Stimulated activated effector memory CD8-positive, alpha-beta T cell treated with anti-CD3 and anti-CD28 coated beads, Interleukin-12 subunit alpha, Interleukin-12 subunit beta, amount 100 ng/mL, for 72 hours (primary cell): ENCODE results near the gene THSD4.
A peak's percentile ranks its signal among the peaks of the same experiment; 100 is the strongest.
"Not testable (repeated sequence)": the region's sequence is repeated elsewhere in the genome, so short reads cannot be mapped to it uniquely, and the experiment has no call there.

Source experiments
- ATAC-seq: fragments of 150-1000 bp; cut with Tn5 transposase; 2 replicates; pipeline ENCODE4 v1.10.0; 2021
- DNase-seq, 2 donors: peaks; one replicate each; pipeline ENCODE4 v3.0.0; 2021 to 2022; ENCODE audit warnings: low spot score in 2 of 2
- H3K27ac Mint-ChIP-seq: one replicate; pipeline ENCODE4 v1.8.0; 2022; ENCODE audit warnings: mild to moderate bottlenecking, mixed read lengths
- H3K36me3 Mint-ChIP-seq: one replicate; pipeline ENCODE4 v1.8.0; 2022; ENCODE audit warnings: mild to moderate bottlenecking, mixed read lengths
- H3K4me1 Mint-ChIP-seq: one replicate; pipeline ENCODE4 v1.8.0; 2022; ENCODE audit warnings: mixed read lengths
- H3K4me3 Mint-ChIP-seq: one replicate; pipeline ENCODE4 v1.8.0; 2022; ENCODE audit warnings: mild to moderate bottlenecking, mixed read lengths
- H3K9me3 Mint-ChIP-seq: one replicate; pipeline ENCODE4 v1.8.0; 2022; ENCODE audit warnings: mixed read lengths

Gene THSD4

DNA sequence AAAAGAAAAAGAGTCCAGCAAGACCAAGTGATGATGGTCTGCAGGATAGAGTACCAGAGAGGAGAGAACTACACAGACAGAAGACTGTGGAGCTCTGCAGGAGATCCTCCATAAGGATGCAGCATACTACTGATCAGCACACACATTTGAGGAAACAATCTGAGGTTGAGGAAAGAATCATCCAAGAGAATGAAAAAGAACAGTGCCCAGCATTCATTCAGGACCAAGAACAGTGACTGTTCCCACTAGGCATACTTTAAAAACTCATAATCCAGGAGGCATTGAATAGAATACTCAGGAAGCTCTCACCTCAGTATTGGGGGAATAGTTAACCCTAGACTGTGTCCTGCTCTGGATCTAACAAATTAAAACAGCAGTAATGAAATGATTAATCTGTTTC, 54.9 kb downstream of the THSD4 start:
- ATAC-seq (no peak), DNase-seq (no peak)
- Mint-ChIP-seq H3K4me1 (no peaks in the 10 kb centered on the region), H3K27ac (no peak overlapping the region), H3K9me3 (peaks cover 13% of the 10 kb centered on the region), H3K4me3 (no peak overlapping the region), H3K36me3 (no peaks in the 10 kb centered on the region)

DNA sequence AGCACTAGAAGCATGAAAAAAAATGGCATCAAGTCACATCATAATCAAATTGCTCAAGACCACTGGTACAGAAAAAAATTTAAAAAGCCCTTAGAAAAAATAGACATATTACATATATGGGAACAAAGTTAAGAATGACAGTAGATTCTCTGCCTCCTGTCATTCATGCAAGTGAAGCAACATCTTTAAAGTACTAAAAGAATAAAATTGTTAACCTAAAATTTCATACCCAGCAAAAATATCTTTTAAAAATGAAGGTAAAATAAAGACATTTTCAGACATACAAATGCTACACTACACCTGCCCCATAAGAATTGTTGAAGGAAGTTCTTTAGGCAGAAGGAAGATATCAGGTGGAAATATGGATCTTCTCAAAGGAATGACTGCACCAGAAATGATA, 55.9 kb downstream of the THSD4 start:
- no peak overlapping the region for H3K27ac Mint-ChIP-seq

DNA sequence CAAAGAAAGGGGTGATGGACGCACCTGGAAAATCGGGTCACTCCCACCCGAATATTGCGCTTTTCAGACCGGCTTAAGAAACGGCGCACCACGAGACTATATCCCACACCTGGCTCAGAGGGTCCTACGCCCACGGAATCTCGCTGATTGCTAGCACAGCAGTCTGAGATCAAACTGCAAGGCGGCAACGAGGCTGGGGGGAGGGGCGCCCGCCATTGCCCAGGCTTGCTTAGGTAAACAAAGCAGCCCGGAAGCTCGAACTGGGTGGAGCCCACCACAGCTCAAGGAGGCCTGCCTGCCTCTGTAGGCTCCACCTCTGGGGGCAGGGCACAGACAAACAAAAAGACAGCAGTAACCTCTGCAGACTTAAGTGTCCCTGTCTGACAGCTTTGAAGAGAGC, 59.1 kb downstream of the THSD4 start:
- not testable (repeated sequence) for H3K36me3 Mint-ChIP-seq, H3K4me3 Mint-ChIP-seq, H3K4me1 Mint-ChIP-seq, DNase-seq, ATAC-seq, H3K27ac Mint-ChIP-seq
- H3K9me3 Mint-ChIP-seq, result peaks cover 11% of the 10 kb centered on the region

More for the DNA sequence above, 55.9 kb downstream of the THSD4 start:
- DNase-seq, result no peak
- Mint-ChIP-seq H3K36me3 (no peaks in the 10 kb centered on the region), H3K9me3 (peaks cover 11% of the 10 kb centered on the region), H3K4me3 (no peak overlapping the region), H3K4me1 (no peaks in the 10 kb centered on the region)
- ATAC-seq, result no peak

- Mint-ChIP-seq H3K9me3 (no peaks in the 10 kb centered on the region), H3K36me3 (no peaks in the 10 kb centered on the region), H3K4me3 (no peak overlapping the region), H3K27ac (no peak overlapping the region), H3K4me1 (no peaks in the 10 kb centered on the region)
- ATAC-seq (no peak), DNase-seq (no peak)
These were observed 65.9 kb downstream of the THSD4 start for GRCh38 chr15:71180986-71181853.

DNA sequence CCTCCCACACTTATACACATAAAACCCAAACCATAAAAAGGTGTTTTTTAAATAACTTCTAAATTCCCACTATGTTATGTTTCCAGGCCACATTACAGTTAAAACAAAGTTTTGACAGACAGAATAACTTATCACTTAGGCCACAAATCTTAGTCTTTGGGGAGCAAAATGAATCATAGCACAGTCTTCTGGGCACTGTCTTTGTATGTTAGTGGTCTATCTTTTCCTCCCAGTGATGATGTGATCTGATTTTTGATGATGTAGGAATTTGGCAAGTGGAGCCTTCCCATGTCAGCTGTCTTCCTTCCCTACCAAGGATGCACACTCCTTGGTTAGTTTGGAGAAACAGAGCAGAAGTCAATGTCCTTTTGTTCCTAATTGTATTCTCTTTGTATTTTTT, 67.3 kb downstream of the THSD4 start:
- H3K4me1 Mint-ChIP-seq, result no peaks in the 10 kb centered on the region
- DNase-seq, result no peak
- no peak for ATAC-seq
- H3K9me3 Mint-ChIP-seq, result no peaks in the 10 kb centered on the region
- H3K27ac Mint-ChIP-seq, result no peak overlapping the region
- H3K4me3 Mint-ChIP-seq, result no peak overlapping the region
- H3K36me3 Mint-ChIP-seq, result no peaks in the 10 kb centered on the region

GRCh38 chr15:71183063-71183462, 67.8 kb downstream of the THSD4 start:
- DNase-seq (no peak), ATAC-seq (no peak)
- H3K9me3 Mint-ChIP-seq, result no peaks in the 10 kb centered on the region
- H3K36me3 Mint-ChIP-seq, result no peaks in the 10 kb centered on the region
- no peaks in the 10 kb centered on the region for H3K4me1 Mint-ChIP-seq
- H3K27ac Mint-ChIP-seq, result no peak overlapping the region
- no peak overlapping the region for H3K4me3 Mint-ChIP-seq

DNA sequence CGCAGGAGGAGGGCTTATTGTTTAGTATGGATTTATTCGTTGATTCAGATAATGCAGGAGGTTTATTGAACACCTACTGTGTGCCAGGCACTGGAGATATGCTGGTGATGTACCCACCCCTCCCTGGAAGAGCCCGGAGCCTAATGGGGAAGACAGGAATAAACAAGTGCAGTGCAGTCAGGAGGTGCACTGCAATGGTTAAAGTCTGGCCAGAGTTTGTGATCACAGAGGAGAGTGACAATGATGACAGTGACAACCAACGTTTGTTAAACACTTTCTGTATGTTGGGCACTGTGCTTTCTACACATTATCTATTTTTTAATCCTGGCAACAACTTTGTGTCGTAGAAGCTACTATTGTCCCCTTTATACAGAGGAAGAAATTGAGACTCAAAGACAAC, 70.4 kb downstream of the THSD4 start:
- Mint-ChIP-seq H3K4me1 (no peaks in the 10 kb centered on the region), H3K27ac (no peak overlapping the region), H3K36me3 (no peaks in the 10 kb centered on the region), H3K4me3 (no peak overlapping the region), H3K9me3 (no peaks in the 10 kb centered on the region)
- ATAC-seq (no peak), DNase-seq (no peak)

DNA sequence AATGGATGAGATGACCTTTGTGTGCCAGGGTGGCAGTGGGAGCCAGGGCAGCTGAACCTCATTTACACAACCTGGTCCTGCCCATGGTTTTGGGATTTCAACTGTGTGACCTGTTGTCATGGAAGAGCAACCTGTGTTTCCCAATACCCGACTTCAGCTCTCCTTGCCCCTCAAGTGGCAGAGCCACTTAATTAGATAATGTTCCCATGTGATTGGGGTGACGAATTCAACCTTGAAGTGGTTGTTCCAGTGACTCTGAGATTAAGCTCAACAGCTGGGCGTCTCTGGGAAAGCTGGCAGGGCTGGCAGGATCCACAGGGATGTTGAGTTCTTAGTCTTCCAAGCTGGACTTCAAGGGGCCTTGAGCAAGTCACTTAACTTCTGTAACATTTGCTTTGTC, 71.0 kb downstream of the THSD4 start:
- DNase-seq, result no peak

GRCh38 chr15:71187078-71187477, 71.8 kb downstream of the THSD4 start:
- DNase-seq, result peak in 1 of 2 donors; percentile 37
- Mint-ChIP-seq H3K27ac (no peak overlapping the region), H3K36me3 (no peaks in the 10 kb centered on the region), H3K4me1 (no peaks in the 10 kb centered on the region), H3K9me3 (no peaks in the 10 kb centered on the region), H3K4me3 (no peak overlapping the region)
- ATAC-seq, result no peak

More for the DNA sequence above, 71.0 kb downstream of the THSD4 start:
- Mint-ChIP-seq H3K9me3 (no peaks in the 10 kb centered on the region), H3K4me3 (no peak overlapping the region), H3K36me3 (no peaks in the 10 kb centered on the region), H3K4me1 (no peaks in the 10 kb centered on the region), H3K27ac (no peak overlapping the region)
- ATAC-seq, result no peak

- ATAC-seq (no peak), DNase-seq (peak in 1 of 2 donors; percentile 7)
- no peak overlapping the region for H3K4me3 Mint-ChIP-seq
- H3K4me1 Mint-ChIP-seq, result no peaks in the 10 kb centered on the region
- no peaks in the 10 kb centered on the region for H3K9me3 Mint-ChIP-seq
- no peak overlapping the region for H3K27ac Mint-ChIP-seq
- H3K36me3 Mint-ChIP-seq, result no peaks in the 10 kb centered on the region
These were observed 72.3 kb downstream of the THSD4 start for GRCh38 chr15:71187526-71187925.

DNA sequence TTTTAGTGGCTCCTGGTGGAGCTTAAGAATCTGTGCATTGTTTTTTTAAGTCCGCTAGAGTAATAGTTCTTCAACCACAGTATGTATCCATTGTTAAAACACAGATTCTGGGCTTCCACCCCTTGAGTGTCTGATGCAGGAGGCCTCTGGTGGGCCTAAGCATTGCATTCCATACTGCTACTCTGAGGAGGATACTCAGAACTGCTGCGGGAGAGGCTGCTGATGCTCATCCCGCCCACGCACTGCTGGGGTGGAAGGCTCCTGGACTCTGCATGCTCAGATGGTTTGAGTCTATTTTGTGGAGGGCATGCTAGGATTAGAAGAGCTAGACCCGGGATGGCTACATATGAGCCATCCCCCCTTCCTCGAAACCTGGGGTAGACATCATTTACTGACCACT, 74.4 kb downstream of the THSD4 start:
- no peaks in the 10 kb centered on the region for H3K4me1 Mint-ChIP-seq
- no peaks in the 10 kb centered on the region for H3K36me3 Mint-ChIP-seq
- no peaks in the 10 kb centered on the region for H3K9me3 Mint-ChIP-seq
- ATAC-seq (no peak), DNase-seq (peak in 1 of 2 donors; percentile 26)
- no peak overlapping the region for H3K27ac Mint-ChIP-seq
- no peak overlapping the region for H3K4me3 Mint-ChIP-seq

DNA sequence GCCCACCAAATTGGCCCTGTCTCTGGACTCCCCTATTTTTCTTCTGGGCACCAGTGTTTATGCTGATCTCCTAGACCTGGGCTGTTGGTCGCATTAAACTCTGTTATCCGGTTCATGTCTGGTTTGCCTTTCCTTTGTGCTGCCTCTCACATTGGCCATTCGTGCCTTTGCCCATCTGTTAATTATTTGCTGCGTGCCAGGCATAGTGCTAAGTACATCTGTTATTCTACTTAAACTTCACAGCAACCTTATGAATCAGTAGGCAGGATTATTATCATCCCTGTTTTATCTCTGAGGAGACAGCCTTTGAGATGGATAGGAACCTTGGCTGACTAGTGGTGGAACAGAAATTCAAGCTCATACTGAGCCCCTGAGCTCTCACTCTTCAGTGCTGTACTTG, 76.0 kb downstream of the THSD4 start:
- Mint-ChIP-seq H3K9me3 (no peaks in the 10 kb centered on the region), H3K4me1 (no peaks in the 10 kb centered on the region), H3K27ac (no peak overlapping the region), H3K36me3 (no peaks in the 10 kb centered on the region), H3K4me3 (no peak overlapping the region)
- no peak for DNase-seq
- ATAC-seq, result no peak

GRCh38 chr15:71192816-71193215, 77.5 kb downstream of the THSD4 start:
- Mint-ChIP-seq H3K27ac (no peak overlapping the region), H3K4me3 (no peak overlapping the region), H3K36me3 (no peaks in the 10 kb centered on the region), H3K9me3 (no peaks in the 10 kb centered on the region), H3K4me1 (no peaks in the 10 kb centered on the region)
- DNase-seq (no peak), ATAC-seq (no peak)

DNA sequence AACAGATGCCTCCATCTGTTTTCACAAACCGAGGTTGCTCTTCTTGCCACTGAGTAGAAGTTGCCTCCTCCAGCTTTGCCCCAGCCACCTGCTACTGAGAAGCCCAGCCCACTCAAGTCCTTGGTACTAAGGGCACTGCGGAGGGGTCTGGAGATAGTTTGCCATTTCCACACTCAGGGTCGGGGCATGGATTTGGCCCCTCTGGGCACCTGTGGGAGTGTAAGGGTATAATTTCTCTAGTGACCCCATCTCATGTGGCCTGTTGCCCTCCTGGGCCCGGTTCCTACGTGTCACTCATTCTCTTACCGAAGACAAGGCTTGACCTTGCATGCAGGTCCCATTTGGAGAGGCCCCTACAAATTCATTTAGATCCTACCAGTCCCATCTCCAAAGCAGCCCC, 79.0 kb downstream of the THSD4 start:
- Mint-ChIP-seq H3K36me3 (no peaks in the 10 kb centered on the region), H3K4me3 (no peak overlapping the region), H3K27ac (no peak overlapping the region), H3K9me3 (no peaks in the 10 kb centered on the region), H3K4me1 (no peaks in the 10 kb centered on the region)
- no peak for DNase-seq
- no peak for ATAC-seq

- Mint-ChIP-seq H3K36me3 (no peaks in the 10 kb centered on the region), H3K9me3 (peaks cover 3% of the 10 kb centered on the region), H3K27ac (no peak overlapping the region), H3K4me1 (no peaks in the 10 kb centered on the region), H3K4me3 (no peak overlapping the region)
- no peak for ATAC-seq
- DNase-seq, result no peak
These were observed 80.0 kb downstream of the THSD4 start for GRCh38 chr15:71195242-71195641.

GRCh38 chr15:71197620-71198019, 82.3 kb downstream of the THSD4 start:
- Mint-ChIP-seq H3K36me3 (no peaks in the 10 kb centered on the region), H3K27ac (no peak overlapping the region), H3K9me3 (peaks cover 3% of the 10 kb centered on the region), H3K4me3 (no peak overlapping the region), H3K4me1 (no peaks in the 10 kb centered on the region)
- ATAC-seq (no peak), DNase-seq (no peak)
